Left ventricle myocardium inferior (tissue), 1 donor: ENCODE results near the gene FMN1. TPM values are rescaled to one million over a fixed set of nuclear protein-coding genes. Genes with fewer than 3 reads are reported as not detected.

ENCODE experiments used
- DNase-seq: peaks from one replicate; pipeline ENCODE4 v3.0.0-alpha.2; 2020
- H3K27ac ChIP-seq: fragments of 200-600 bp; replicated peaks from 2 replicates; pipeline ENCODE4 v1.8.0; 2021
- H3K27me3 ChIP-seq: fragments of 200-600 bp; 2 replicates; pipeline ENCODE4 v1.8.0; 2021; ENCODE audit warnings: low read depth
- H3K36me3 ChIP-seq: fragments of 200-600 bp; 2 replicates; pipeline ENCODE4 v1.8.0; 2021
- H3K4me1 ChIP-seq: fragments of 200-600 bp; 2 replicates; pipeline ENCODE4 v1.8.0; 2021
- H3K4me3 ChIP-seq: fragments of 200-600 bp; 2 replicates; pipeline ENCODE4 v1.8.0; 2021; ENCODE audit warnings: mild to moderate bottlenecking, moderate library complexity
- H3K9me3 ChIP-seq: fragments of 200-600 bp; replicated peaks from 2 replicates; pipeline ENCODE4 v1.8.0; 2021
- CTCF ChIP-seq: fragments of 200-600 bp; IDR thresholded peaks from 2 replicates; pipeline ENCODE4 v1.8.0; 2021; ENCODE audit warnings: antibody characterized with exemption, mild to moderate bottlenecking, borderline replicate concordance
- intact Hi-C: fragments of 100-400 bp; cut with micrococcal nuclease; formaldehyde crosslinking; loops from one replicate; pipeline ENCODE4 v1.11.0; 2022
- total RNA-seq: library from RNA; stranded (reverse); fragmentation: NEBNext Ultra II Directional; extraction: Animal tissue kit (Norgen Biotek cat#: 25700); gene quantifications from one replicate; pipeline ENCODE4 v1.2.1, GENCODE V29; 2021
- donor health status: DM: no; HTN: yes; CAD: no; lungs with severe emphysema.

Gene FMN1
- total RNA-seq, 1 donor from 2014 or later = 4.5 TPM

GRCh38 chr15:33032053-33032452 lies 162.5 kb downstream of the FMN1 start:
- Histone ChIP-seq H3K4me3 (no peak overlapping the region), H3K4me1 (peaks cover 26% of the 10 kb centered on the region), H3K9me3 (no peaks in the 10 kb centered on the region), H3K36me3 (no peaks in the 10 kb centered on the region), H3K27ac (no peak overlapping the region), H3K27me3 (no peaks in the 10 kb centered on the region)
- DNase-seq = no peak
- no peak for TF ChIP-seq CTCF
- intact Hi-C loops = no loop called here

- Histone ChIP-seq H3K9me3 (no peaks in the 10 kb centered on the region), H3K4me3 (no peak overlapping the region), H3K36me3 (no peaks in the 10 kb centered on the region), H3K27ac (no peak overlapping the region), H3K4me1 (peaks cover 32% of the 10 kb centered on the region), H3K27me3 (no peaks in the 10 kb centered on the region)
- DNase-seq = no peak
- intact Hi-C loops = no loop called here
- no peak for TF ChIP-seq CTCF
Observed at GRCh38 chr15:33031324-33031821, 163.1 kb downstream of the FMN1 start.

DNA sequence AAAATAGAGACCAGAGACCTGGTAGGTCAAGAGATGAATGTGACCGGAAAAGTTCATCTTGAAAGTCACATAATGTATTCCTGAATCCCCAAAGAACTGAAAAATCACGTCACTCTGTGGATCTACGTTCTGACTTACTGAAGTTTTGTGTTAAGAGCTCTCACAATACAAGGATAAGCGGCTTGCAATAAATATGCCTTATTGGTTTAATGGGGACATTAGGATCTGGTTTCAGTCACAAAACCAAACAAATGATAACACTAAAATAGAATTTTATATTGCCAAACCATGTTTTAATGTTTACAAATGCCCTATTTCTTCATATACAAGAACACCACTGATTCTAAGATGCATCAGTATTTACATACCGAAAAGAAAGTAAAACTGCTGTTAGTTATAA lies 164.2 kb downstream of the FMN1 start:
- Histone ChIP-seq H3K9me3 (no peaks in the 10 kb centered on the region), H3K4me3 (no peak overlapping the region), H3K4me1 (peaks cover 35% of the 10 kb centered on the region), H3K27me3 (no peaks in the 10 kb centered on the region), H3K27ac (peak overlapping the region; percentile 61), H3K36me3 (no peaks in the 10 kb centered on the region)
- no peak for TF ChIP-seq CTCF
- intact Hi-C loops = no loop called here
- DNase-seq = no peak

- peak overlapping the region; percentile 61 for H3K27ac ChIP-seq
Observed at GRCh38 chr15:33029109-33029652, 165.3 kb downstream of the FMN1 start.

DNA sequence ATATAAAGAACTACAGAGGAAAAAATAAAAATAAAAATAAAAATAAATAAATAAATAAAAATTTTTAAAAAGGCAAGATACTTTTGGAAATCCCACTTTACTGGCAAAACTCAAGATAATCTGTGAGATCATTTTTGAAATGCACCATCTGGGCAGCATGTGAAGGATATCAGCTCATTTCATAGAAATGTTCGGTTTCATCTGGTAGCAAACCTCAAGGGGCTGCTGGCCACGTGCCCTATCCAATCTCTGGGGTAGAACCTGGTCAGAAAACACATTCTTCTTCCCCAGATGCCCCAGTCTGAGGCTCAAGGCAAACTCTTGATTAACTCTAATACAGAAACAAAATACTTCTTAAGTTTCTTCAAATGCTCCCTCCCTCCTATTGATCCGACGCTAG lies 166.0 kb downstream of the FMN1 start:
- peak; percentile 33 for DNase-seq
- intact Hi-C loops = no loop called here
- Histone ChIP-seq H3K36me3 (no peaks in the 10 kb centered on the region), H3K4me1 (peaks cover 35% of the 10 kb centered on the region), H3K9me3 (no peaks in the 10 kb centered on the region), H3K4me3 (no peak overlapping the region), H3K27ac (peak overlapping the region; percentile 61), H3K27me3 (no peaks in the 10 kb centered on the region)
- TF ChIP-seq CTCF = no peak

More at GRCh38 chr15:33029109-33029652, 165.3 kb downstream of the FMN1 start:
- no peak overlapping the region for H3K4me3 ChIP-seq
- no peak for TF ChIP-seq CTCF
- no peaks in the 10 kb centered on the region for H3K36me3 ChIP-seq
- H3K27me3 ChIP-seq = no peaks in the 10 kb centered on the region
- no peaks in the 10 kb centered on the region for H3K9me3 ChIP-seq
- intact Hi-C loops = no loop called here
- DNase-seq = no peak
- H3K4me1 ChIP-seq = peaks cover 35% of the 10 kb centered on the region
